ENCODE measurements around the gene ANP32E. TPM values are rescaled to one million over a fixed set of nuclear protein-coding genes. Genes with fewer than 3 reads are reported as not detected.

Gene ANP32E
- total RNA-seq, 6 donors from 2014 or later = 7.7 to 38.8 (median 27.9) TPM

- no peaks in the 10 kb centered on the region for H3K27me3 ChIP-seq
- no peaks in the 10 kb centered on the region for H3K36me3 ChIP-seq
- H3K27ac ChIP-seq = no peak overlapping the region
- DNase-seq = no peak
- no peak overlapping the region for H3K4me3 ChIP-seq
- no peaks in the 10 kb centered on the region for H3K9me3 ChIP-seq
- no peak for ATAC-seq (ENCODE audit: low FRiP score in 2 of 2)
- H3K4me1 ChIP-seq = peaks cover 0 to 15% (median 6%) of the 10 kb centered on the region in 4 donors
- no peak for TF ChIP-seq EP300 (IDR thresholded peaks at IDR 0.05)
- TF ChIP-seq, protein P1, sequence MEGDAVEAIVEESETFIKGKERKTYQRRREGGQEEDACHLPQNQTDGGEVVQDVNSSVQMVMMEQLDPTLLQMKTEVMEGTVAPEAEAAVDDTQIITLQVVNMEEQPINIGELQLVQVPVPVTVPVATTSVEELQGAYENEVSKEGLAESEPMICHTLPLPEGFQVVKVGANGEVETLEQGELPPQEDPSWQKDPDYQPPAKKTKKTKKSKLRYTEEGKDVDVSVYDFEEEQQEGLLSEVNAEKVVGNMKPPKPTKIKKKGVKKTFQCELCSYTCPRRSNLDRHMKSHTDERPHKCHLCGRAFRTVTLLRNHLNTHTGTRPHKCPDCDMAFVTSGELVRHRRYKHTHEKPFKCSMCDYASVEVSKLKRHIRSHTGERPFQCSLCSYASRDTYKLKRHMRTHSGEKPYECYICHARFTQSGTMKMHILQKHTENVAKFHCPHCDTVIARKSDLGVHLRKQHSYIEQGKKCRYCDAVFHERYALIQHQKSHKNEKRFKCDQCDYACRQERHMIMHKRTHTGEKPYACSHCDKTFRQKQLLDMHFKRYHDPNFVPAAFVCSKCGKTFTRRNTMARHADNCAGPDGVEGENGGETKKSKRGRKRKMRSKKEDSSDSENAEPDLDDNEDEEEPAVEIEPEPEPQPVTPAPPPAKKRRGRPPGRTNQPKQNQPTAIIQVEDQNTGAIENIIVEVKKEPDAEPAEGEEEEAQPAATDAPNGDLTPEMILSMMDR (IDR thresholded peaks at IDR 0.05) = no peak
- no peak for TF ChIP-seq POLR2AphosphoS5 (IDR thresholded peaks at IDR 0.05)
- TF ChIP-seq POLR2A (IDR thresholded peaks at IDR 0.05) = no peak
- WGBS, 2 donors = 84 to 100% methylated on average over 3 of the region's 3 CpGs
These were observed 52.9 kb downstream of the ANP32E start for GRCh38 chr1:150183061-150183460.

DNA sequence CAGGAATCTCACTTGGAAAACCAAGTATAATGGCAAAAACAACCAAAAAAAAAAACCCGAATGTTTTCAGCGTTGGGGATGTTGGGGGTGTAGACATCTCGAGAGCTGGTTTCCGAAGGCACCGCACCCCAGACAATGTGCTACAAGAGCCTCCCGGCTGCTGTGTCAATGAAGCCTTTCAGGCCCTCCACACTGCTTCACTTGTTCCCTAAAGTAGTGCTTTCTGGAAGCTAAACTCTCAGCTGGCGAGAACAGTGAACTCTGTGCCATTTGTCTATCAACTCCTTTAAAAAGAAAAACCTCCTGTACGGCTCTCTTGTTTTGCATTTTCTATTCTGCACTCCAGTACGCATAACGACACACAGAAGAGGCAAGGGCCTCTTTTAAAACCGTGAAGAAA is 53.7 kb downstream of the ANP32E start:
- DNase-seq (no peak), ATAC-seq (ENCODE audit: low FRiP score in 2 of 2) (no peak)
- TF ChIP-seq POLR2AphosphoS5 (IDR thresholded peaks at IDR 0.05) (no peak), EP300 (IDR thresholded peaks at IDR 0.05) (no peak), POLR2A (IDR thresholded peaks at IDR 0.05) (no peak)
- TF ChIP-seq, protein P1 (IDR thresholded peaks at IDR 0.05) = no peak
- WGBS, 2 donors = 80 to 85% methylated on average over 11 of the region's 11 CpGs
- Histone ChIP-seq H3K27ac (no peak overlapping the region), H3K4me3 (no peak overlapping the region), H3K9me3 (no peaks in the 10 kb centered on the region), H3K4me1 (peaks cover 0 to 9% (median under 1%) of the 10 kb centered on the region in 4 donors), H3K27me3 (no peaks in the 10 kb centered on the region), H3K36me3 (no peaks in the 10 kb centered on the region)

DNA sequence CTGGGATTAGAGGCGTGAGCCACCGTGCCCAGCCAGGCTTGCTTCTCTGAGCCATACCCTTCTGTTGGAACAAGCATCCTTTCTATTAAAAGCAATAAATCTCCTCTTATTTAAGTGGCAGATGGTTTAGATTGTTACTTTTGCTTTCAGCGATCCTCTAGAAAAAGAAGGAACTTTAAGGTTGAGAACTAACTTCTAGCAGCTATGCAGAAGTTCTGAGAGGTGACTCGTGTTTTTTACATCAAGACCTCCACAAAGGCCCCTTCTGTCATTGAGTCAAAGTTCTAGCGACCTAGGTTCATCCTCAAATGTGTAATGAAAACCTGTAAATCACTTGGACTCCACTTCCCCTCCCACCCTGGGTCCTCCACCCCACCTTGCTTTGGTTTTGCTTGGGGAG is 55.4 kb downstream of the ANP32E start:
- TF ChIP-seq EP300 (IDR thresholded peaks at IDR 0.05) (no peak), POLR2AphosphoS5 (IDR thresholded peaks at IDR 0.05) (no peak), POLR2A (IDR thresholded peaks at IDR 0.05) (no peak)
- TF ChIP-seq, protein P1 (IDR thresholded peaks at IDR 0.05) = no peak

GRCh38 chr1:150179867-150180266 is 56.0 kb downstream of the ANP32E start:
- ATAC-seq (ENCODE audit: low FRiP score in 2 of 2) = no peak
- Histone ChIP-seq H3K27ac (no peak overlapping the region), H3K4me1 (no peaks in the 10 kb centered on the region)

More for the DNA sequence above, 55.4 kb downstream of the ANP32E start:
- no peaks in the 10 kb centered on the region for H3K9me3 ChIP-seq
- DNase-seq = no peak
- 53 to 72% methylated on average over 5 of the region's 5 CpGs for WGBS, 2 donors
- ATAC-seq (ENCODE audit: low FRiP score in 2 of 2) = no peak
- no peaks in the 10 kb centered on the region for H3K4me1 ChIP-seq
- no peaks in the 10 kb centered on the region for H3K27me3 ChIP-seq
- no peak overlapping the region for H3K27ac ChIP-seq
- H3K4me3 ChIP-seq = no peak overlapping the region
- H3K36me3 ChIP-seq = no peaks in the 10 kb centered on the region

GRCh38 chr1:150178548-150178947 is 57.4 kb downstream of the ANP32E start:
- Histone ChIP-seq H3K27me3 (no peaks in the 10 kb centered on the region), H3K9me3 (no peaks in the 10 kb centered on the region), H3K36me3 (no peaks in the 10 kb centered on the region), H3K4me3 (no peak overlapping the region), H3K4me1 (no peaks in the 10 kb centered on the region), H3K27ac (no peak overlapping the region)
- ATAC-seq (ENCODE audit: low FRiP score in 2 of 2) = peak in 1 of 2 donors; percentile 48
- TF ChIP-seq POLR2A (IDR thresholded peaks at IDR 0.05) (no peak), POLR2AphosphoS5 (IDR thresholded peaks at IDR 0.05) (no peak), EP300 (IDR thresholded peaks at IDR 0.05) (no peak)
- TF ChIP-seq, protein P1 (IDR thresholded peaks at IDR 0.05) = no peak
- DNase-seq = no peak

More at GRCh38 chr1:150179867-150180266, 56.0 kb downstream of the ANP32E start:
- H3K27me3 ChIP-seq = no peaks in the 10 kb centered on the region
- H3K4me3 ChIP-seq = no peak overlapping the region
- no peaks in the 10 kb centered on the region for H3K36me3 ChIP-seq
- H3K9me3 ChIP-seq = no peaks in the 10 kb centered on the region
- TF ChIP-seq EP300 (IDR thresholded peaks at IDR 0.05) = no peak
- no peak for TF ChIP-seq POLR2A (IDR thresholded peaks at IDR 0.05)
- no peak for TF ChIP-seq POLR2AphosphoS5 (IDR thresholded peaks at IDR 0.05)
- TF ChIP-seq, protein P1 (IDR thresholded peaks at IDR 0.05) = no peak
- no peak for DNase-seq
- 88 to 94% methylated on average over 7 of the region's 7 CpGs for whole genome bisulfite sequencing, 2 donors
